Colonic mucosa (tissue), 4 donors: ENCODE data around the gene AMN1. TPM values are rescaled to one million over a fixed set of nuclear protein-coding genes. Genes with fewer than 3 reads are reported as not detected.
"Not testable (repeated sequence)": the region's sequence is repeated elsewhere in the genome, so short reads cannot be mapped to it uniquely, and the experiment has no call there.

ENCODE experiments used
- DNase-seq: peaks from one replicate; pipeline ENCODE4 v3.0.0-alpha.2; 2020
- H3K27ac ChIP-seq: fragments of 200-600 bp; one replicate; pipeline ENCODE4 v1.8.0; 2021
- H3K27me3 ChIP-seq: fragments of 200-600 bp; one replicate; pipeline ENCODE4 v1.8.0; 2021
- H3K36me3 ChIP-seq: fragments of 200-600 bp; one replicate; pipeline ENCODE4 v1.8.0; 2021
- H3K4me1 ChIP-seq: fragments of 200-600 bp; one replicate; pipeline ENCODE4 v1.8.0; 2021; ENCODE audit warnings: mild to moderate bottlenecking
- H3K4me3 ChIP-seq: fragments of 200-600 bp; one replicate; pipeline ENCODE4 v1.8.0; 2021
- H3K9ac ChIP-seq, 2 donors: one replicate each; pipeline ENCODE4 v1.7.0; 2013; ENCODE audit warnings: control low read depth in 2 of 2, low read depth in 2 of 2, low read length in 2 of 2
- H3K9me3 ChIP-seq: fragments of 200-600 bp; one replicate; pipeline ENCODE4 v1.8.0; 2021
- intact Hi-C: fragments of 100-400 bp; cut with DNase I; formaldehyde crosslinking; loops from one replicate; pipeline ENCODE4 v1.14.1; 2022
- total RNA-seq, 2 donors: library from RNA; stranded (reverse); fragmentation: NEBNext Ultra II Directional in 1 of 2; extraction: Animal tissue kit (Norgen Biotek cat#: 25700) in 1 of 2; gene quantifications; one replicate each; pipeline ENCODE4 v1.2.1, GENCODE V29; 2021
- TF ChIP-seq, protein P1 (sequence below): fragments of 200-600 bp; IDR thresholded peaks from one replicate; pipeline ENCODE4 v1.8.0; 2022; ENCODE audit warnings: antibody characterized with exemption, mild to moderate bottlenecking
- donor health status: healthy.
- donor health status: DM: no; HTN: no; CAD: no.
- donor health status: DM: no; HTN: no; CAD: no.

The AMN1 gene
- total RNA-seq, 2 donors from 2014 or later = 4.4 to 4.8 TPM

DNA sequence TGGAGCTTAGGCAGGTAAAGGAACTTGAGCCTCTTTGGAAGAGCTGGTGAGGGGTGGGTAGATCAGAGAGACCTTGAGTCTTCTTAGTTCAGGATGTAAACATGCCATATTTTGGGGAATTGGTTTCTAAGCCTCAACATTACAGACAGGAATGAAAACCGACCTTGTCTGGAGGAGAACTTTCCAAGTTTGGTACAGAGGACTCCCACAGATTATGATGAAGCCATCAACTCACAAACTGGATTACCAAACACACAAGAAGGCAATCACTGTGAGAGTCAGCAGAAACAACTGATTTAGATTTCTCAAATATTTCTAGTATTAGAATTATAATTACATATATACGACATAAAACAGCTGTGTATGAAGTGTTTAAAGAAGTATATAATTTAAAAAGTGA lies 22.3 kb upstream of the AMN1 start:
- no peaks in the 10 kb centered on the region for H3K27me3 ChIP-seq
- TF ChIP-seq, protein P1, sequence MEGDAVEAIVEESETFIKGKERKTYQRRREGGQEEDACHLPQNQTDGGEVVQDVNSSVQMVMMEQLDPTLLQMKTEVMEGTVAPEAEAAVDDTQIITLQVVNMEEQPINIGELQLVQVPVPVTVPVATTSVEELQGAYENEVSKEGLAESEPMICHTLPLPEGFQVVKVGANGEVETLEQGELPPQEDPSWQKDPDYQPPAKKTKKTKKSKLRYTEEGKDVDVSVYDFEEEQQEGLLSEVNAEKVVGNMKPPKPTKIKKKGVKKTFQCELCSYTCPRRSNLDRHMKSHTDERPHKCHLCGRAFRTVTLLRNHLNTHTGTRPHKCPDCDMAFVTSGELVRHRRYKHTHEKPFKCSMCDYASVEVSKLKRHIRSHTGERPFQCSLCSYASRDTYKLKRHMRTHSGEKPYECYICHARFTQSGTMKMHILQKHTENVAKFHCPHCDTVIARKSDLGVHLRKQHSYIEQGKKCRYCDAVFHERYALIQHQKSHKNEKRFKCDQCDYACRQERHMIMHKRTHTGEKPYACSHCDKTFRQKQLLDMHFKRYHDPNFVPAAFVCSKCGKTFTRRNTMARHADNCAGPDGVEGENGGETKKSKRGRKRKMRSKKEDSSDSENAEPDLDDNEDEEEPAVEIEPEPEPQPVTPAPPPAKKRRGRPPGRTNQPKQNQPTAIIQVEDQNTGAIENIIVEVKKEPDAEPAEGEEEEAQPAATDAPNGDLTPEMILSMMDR = no peak
- H3K4me1 ChIP-seq = peaks cover 3% of the 10 kb centered on the region
- no peak overlapping the region for H3K27ac ChIP-seq
- H3K4me3 ChIP-seq = no peak overlapping the region
- H3K36me3 ChIP-seq = no peaks in the 10 kb centered on the region
- DNase-seq = no peak
- intact Hi-C loops = no loop called here
- no peak overlapping the region for H3K9ac ChIP-seq
- H3K9me3 ChIP-seq = no peaks in the 10 kb centered on the region

DNA sequence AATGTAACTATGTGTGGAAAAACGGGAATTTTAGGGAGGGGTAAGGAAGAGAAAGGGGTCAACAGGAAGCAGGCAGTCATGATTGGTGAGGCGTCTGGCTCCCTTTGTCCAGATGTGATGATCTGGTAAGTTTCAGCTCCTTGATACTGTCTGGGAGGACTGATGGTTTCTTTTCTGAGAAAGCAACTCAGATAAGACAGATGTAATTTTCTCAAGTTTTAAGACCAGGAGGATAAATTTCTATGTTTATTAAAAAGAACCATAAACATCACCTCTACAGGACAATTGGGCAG lies 21.9 kb upstream of the AMN1 start:
- no peak overlapping the region for H3K9ac ChIP-seq
- H3K27ac ChIP-seq = no peak overlapping the region
- no peaks in the 10 kb centered on the region for H3K27me3 ChIP-seq
- H3K9me3 ChIP-seq = no peaks in the 10 kb centered on the region
- intact Hi-C loops = no loop called here
- H3K36me3 ChIP-seq = no peaks in the 10 kb centered on the region
- DNase-seq = no peak
- TF ChIP-seq, protein P1 = no peak
- peaks cover 3% of the 10 kb centered on the region for H3K4me1 ChIP-seq
- no peak overlapping the region for H3K4me3 ChIP-seq

DNA sequence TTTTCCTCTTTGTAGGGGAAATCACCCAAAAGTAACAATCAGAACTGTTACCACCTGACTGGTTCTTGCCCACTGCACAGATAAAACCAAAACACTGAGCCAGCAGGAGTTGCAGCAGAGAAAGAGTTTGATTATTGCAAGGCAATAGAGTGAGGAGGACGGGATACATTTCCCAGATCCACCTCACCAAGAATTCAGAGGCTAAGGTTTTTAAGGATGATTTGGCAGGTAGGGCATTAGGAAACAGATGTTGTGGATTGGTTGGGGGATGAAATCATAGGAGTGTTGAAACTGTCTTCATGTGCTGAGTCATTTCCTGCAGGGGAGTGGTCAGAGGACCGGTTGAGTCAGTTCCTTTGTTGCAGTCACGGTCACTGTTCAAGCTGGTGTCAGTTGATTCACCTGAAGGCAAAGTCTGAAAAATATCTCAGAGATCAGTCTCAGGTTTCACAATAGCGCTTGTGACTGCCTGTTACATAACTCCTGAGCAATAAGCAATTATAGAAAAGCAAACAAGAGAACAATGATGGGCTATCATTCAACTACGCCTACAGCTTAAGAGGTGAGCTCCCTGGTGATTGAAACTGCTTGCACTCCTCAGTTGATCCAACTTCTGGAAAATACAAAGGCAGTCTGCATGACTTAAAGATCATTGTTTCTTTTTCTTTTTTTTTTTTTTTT lies 20.3 kb upstream of the AMN1 start:
- H3K4me1 ChIP-seq = peaks cover 3% of the 10 kb centered on the region

DNA sequence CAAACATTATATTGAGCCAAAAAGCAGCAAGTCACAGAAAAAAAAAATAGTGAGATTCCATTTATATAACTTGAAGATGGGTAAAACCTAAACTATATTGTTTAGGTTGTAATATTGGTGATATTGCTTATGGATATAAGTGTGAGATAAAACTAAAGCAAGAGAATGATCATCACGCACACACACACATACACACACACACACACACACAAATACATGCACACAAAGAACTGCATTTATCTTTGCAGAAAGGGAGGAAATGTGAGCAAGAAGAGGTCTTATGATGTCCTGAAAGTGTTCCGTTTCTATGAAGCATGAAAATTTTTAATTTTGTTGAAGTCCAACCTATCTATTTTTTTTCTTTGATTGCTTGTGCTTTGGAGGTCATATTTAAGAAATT lies 16.4 kb upstream of the AMN1 start:
- H3K4me1 ChIP-seq = peaks cover 3% of the 10 kb centered on the region
- TF ChIP-seq, protein P1 = no peak
- H3K27me3 ChIP-seq = no peaks in the 10 kb centered on the region
- no peak overlapping the region for H3K4me3 ChIP-seq
- no peak overlapping the region for H3K9ac ChIP-seq
- no peaks in the 10 kb centered on the region for H3K9me3 ChIP-seq
- H3K27ac ChIP-seq = no peak overlapping the region
- no peak for DNase-seq
- intact Hi-C loops = no loop called here
- no peaks in the 10 kb centered on the region for H3K36me3 ChIP-seq

More for the DNA sequence above, 20.3 kb upstream of the AMN1 start:
- Histone ChIP-seq H3K9ac (no peak overlapping the region), H3K36me3 (no peaks in the 10 kb centered on the region), H3K4me3 (no peak overlapping the region), H3K9me3 (no peaks in the 10 kb centered on the region), H3K27ac (peak overlapping the region; percentile 87), H3K27me3 (no peaks in the 10 kb centered on the region)
- TF ChIP-seq, protein P1 = no peak
- intact Hi-C loops = no loop called here
- DNase-seq = peak; percentile 89

DNA sequence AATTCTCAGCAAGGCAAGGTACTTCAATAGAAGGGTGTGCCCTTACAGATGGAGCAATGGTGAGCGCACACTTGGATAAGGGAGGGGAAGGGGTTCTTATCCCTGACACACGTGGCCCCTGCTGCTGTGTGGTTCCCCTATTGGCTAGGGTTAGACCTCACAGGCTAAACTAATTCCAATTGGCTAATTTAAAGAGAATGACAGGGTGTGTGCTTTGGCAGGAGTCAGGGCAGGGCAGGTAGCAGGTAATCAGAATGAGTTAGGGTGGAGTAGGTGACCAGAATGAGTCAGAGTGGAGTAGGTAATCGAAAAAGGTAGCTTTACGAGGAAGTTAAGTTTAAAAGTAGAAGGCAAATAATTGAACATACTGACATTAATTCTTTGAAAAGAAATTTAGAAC lies 15.5 kb upstream of the AMN1 start:
- H3K9me3 ChIP-seq, H3K4me3 ChIP-seq, H3K4me1 ChIP-seq, intact Hi-C loops, H3K27me3 ChIP-seq, H3K36me3 ChIP-seq: not testable (repeated sequence)
- peak overlapping the region; percentile 73 for H3K27ac ChIP-seq
- H3K9ac ChIP-seq = peak overlapping the region in 1 of 2 donors; percentile 46
- peak; percentile 60 for DNase-seq

DNA sequence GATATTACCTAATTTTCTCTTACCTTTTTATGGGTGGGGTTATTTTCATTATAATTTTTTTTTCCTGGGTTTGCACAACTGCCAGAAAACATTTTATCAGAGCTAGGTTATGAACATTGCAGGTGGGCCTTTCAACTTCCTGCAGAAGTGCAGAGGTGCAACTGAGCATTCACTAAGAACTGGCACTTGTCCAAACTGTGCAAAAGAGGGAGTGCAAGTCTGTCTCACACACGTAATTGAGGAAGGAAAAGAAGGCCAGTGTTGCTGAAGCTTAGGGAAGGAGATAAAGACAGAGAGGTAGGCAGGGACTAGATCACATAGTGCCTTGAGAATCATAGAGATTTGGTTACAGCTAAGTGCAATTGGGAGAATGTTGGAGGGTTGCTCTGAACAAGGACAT lies 14.1 kb upstream of the AMN1 start:
- TF ChIP-seq, protein P1 = no peak
- H3K4me3 ChIP-seq = no peak overlapping the region
- peaks cover 3% of the 10 kb centered on the region for H3K4me1 ChIP-seq
- H3K9me3 ChIP-seq = no peaks in the 10 kb centered on the region
- peak overlapping the region; percentile 73 for H3K27ac ChIP-seq
- DNase-seq = no peak
- no peaks in the 10 kb centered on the region for H3K27me3 ChIP-seq
- intact Hi-C loops = no loop called here
- H3K9ac ChIP-seq = no peak overlapping the region
- no peaks in the 10 kb centered on the region for H3K36me3 ChIP-seq
